OCI-LY1 (cell line): ENCODE results near the gene TUB.

Source experiments
- H2AFZ ChIP-seq: fragments of 200-600 bp; sonication (generic), shearing (Covaris generic); 2 replicates; pipeline ENCODE4 v1.6.0; 2014; ENCODE audit warnings: antibody characterized with exemption, mild to moderate bottlenecking, low read length
- H3F3A ChIP-seq: fragments of 200-600 bp; sonication (generic), shearing (Covaris generic); 2 replicates; pipeline ENCODE4 v1.6.0; 2014; ENCODE audit warnings: mild to moderate bottlenecking, antibody characterized with exemption, low read length, moderate library complexity; ENCODE audit not compliant: insufficient read depth
- H3K27ac ChIP-seq: fragments of 200-600 bp; sonication (generic); 2 replicates; pipeline ENCODE4 v1.5.1; 2014; ENCODE audit warnings: low read length, mixed run types, mild to moderate bottlenecking, low read depth; ENCODE audit not compliant: poor library complexity, severe bottlenecking
- H3K27me3 ChIP-seq: fragments of 200-600 bp; sonication (generic); 2 replicates; pipeline ENCODE4 v1.6.0; 2014; ENCODE audit warnings: antibody characterized with exemption, mild to moderate bottlenecking, low read length, moderate library complexity; ENCODE audit not compliant: insufficient read depth
- H3K36me3 ChIP-seq: fragments of 200-600 bp; sonication (generic); 2 replicates; pipeline ENCODE4 v1.6.1; 2014; ENCODE audit warnings: mild to moderate bottlenecking, antibody characterized with exemption, low read length, moderate library complexity, mixed read lengths; ENCODE audit not compliant: insufficient read depth
- H3K4me1 ChIP-seq: fragments of 200-600 bp; sonication (generic); 2 replicates; pipeline ENCODE4 v1.5.1; 2014; ENCODE audit warnings: mild to moderate bottlenecking, low read length, moderate library complexity; ENCODE audit not compliant: insufficient read depth, severe bottlenecking
- H3K4me2 ChIP-seq: fragments of 200-600 bp; sonication (generic), shearing (Covaris generic); 2 replicates; pipeline ENCODE4 v1.6.1; 2014; ENCODE audit warnings: low read length
- H3K4me3 ChIP-seq: fragments of 200-600 bp; sonication (generic); 2 replicates; pipeline ENCODE4 v1.5.1; 2014; ENCODE audit warnings: low read length, low read depth, mild to moderate bottlenecking, mixed read lengths; ENCODE audit not compliant: poor library complexity, severe bottlenecking
- H3K79me2 ChIP-seq: fragments of 200-600 bp; shearing (Covaris generic); 2 replicates; pipeline ENCODE4 v1.6.1; 2016; ENCODE audit warnings: mixed run types, low read length, mixed read lengths; ENCODE audit not compliant: insufficient read depth
- H3K9ac ChIP-seq: fragments of 200-600 bp; sonication (generic), shearing (Covaris generic); 2 replicates; pipeline ENCODE4 v1.6.1; 2014; ENCODE audit warnings: mild to moderate bottlenecking, low read length, mixed read lengths
- H3K9me2 ChIP-seq: fragments of 200-600 bp; sonication (generic), shearing (Covaris generic); 2 replicates; pipeline ENCODE4 v1.6.1; 2014; ENCODE audit warnings: low read depth, mild to moderate bottlenecking, low read length, mixed read lengths
- H3K9me3 ChIP-seq: fragments of 200-600 bp; shearing (Covaris generic); 2 replicates; pipeline ENCODE4 v1.6.1; 2014; ENCODE audit warnings: low read length, mixed read lengths
- H4K20me1 ChIP-seq: fragments of 200-600 bp; sonication (generic), shearing (Covaris generic); 2 replicates; pipeline ENCODE4 v1.6.0; 2016; ENCODE audit warnings: mild to moderate bottlenecking, low read length; ENCODE audit not compliant: insufficient read depth
- EZH2 ChIP-seq: fragments of 200-600 bp; sonication (generic), shearing (Covaris generic); IDR thresholded peaks from 2 replicates; pipeline ENCODE4 v1.8.0; 2017; ENCODE audit warnings: borderline replicate concordance, mixed run types, mild to moderate bottlenecking, antibody characterized with exemption, low read length, moderate library complexity, mixed read lengths
- TF ChIP-seq, protein P1 (sequence below): fragments of 200-600 bp; sonication (generic), shearing (Covaris generic); IDR thresholded peaks from 2 replicates; pipeline ENCODE4 v1.5.1; 2017; ENCODE audit warnings: mild to moderate bottlenecking, antibody characterized with exemption, low read length, moderate library complexity, mixed read lengths

The TUB gene

GRCh38 chr11:8039530-8040260 lies 41.3 kb upstream of the TUB start:
- no peaks in the 10 kb centered on the region for H3K27me3 ChIP-seq
- no peaks in the 10 kb centered on the region for H3K4me1 ChIP-seq
- H3K9me3 ChIP-seq = no peaks in the 10 kb centered on the region
- H3K36me3 ChIP-seq = no peaks in the 10 kb centered on the region
- no peaks in the 10 kb centered on the region for H3K9me2 ChIP-seq
- no peak for TF ChIP-seq EZH2
- TF ChIP-seq, protein P1, sequence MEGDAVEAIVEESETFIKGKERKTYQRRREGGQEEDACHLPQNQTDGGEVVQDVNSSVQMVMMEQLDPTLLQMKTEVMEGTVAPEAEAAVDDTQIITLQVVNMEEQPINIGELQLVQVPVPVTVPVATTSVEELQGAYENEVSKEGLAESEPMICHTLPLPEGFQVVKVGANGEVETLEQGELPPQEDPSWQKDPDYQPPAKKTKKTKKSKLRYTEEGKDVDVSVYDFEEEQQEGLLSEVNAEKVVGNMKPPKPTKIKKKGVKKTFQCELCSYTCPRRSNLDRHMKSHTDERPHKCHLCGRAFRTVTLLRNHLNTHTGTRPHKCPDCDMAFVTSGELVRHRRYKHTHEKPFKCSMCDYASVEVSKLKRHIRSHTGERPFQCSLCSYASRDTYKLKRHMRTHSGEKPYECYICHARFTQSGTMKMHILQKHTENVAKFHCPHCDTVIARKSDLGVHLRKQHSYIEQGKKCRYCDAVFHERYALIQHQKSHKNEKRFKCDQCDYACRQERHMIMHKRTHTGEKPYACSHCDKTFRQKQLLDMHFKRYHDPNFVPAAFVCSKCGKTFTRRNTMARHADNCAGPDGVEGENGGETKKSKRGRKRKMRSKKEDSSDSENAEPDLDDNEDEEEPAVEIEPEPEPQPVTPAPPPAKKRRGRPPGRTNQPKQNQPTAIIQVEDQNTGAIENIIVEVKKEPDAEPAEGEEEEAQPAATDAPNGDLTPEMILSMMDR = no peak
- no peak overlapping the region for H3K4me3 ChIP-seq
- H4K20me1 ChIP-seq = no peaks in the 10 kb centered on the region
- no peaks in the 10 kb centered on the region for H3K79me2 ChIP-seq
- no peak overlapping the region for H3K27ac ChIP-seq
- H2AFZ ChIP-seq = no peak overlapping the region
- H3K4me2 ChIP-seq = no peak overlapping the region
- no peaks in the 10 kb centered on the region for H3F3A ChIP-seq
- H3K9ac ChIP-seq = no peak overlapping the region

GRCh38 chr11:8040261-8040920 lies 40.6 kb upstream of the TUB start:
- Histone ChIP-seq H3F3A (no peaks in the 10 kb centered on the region), H3K4me3 (no peak overlapping the region), H3K4me2 (no peak overlapping the region), H3K9me3 (no peaks in the 10 kb centered on the region), H3K9me2 (no peaks in the 10 kb centered on the region), H3K27me3 (no peaks in the 10 kb centered on the region), H4K20me1 (no peaks in the 10 kb centered on the region), H3K27ac (no peak overlapping the region), H3K4me1 (no peaks in the 10 kb centered on the region), H3K36me3 (no peaks in the 10 kb centered on the region), H3K79me2 (no peaks in the 10 kb centered on the region), H3K9ac (no peak overlapping the region), H2AFZ (no peak overlapping the region)
- no peak for TF ChIP-seq EZH2

- H2AFZ ChIP-seq = no peak overlapping the region
- H3K4me1 ChIP-seq = no peaks in the 10 kb centered on the region
- H3F3A ChIP-seq = no peaks in the 10 kb centered on the region
- H3K9ac ChIP-seq = no peak overlapping the region
- H3K36me3 ChIP-seq = no peaks in the 10 kb centered on the region
- H3K9me2 ChIP-seq = no peaks in the 10 kb centered on the region
- no peak overlapping the region for H3K4me2 ChIP-seq
- H3K27me3 ChIP-seq = no peaks in the 10 kb centered on the region
- H3K27ac ChIP-seq = no peak overlapping the region
- H3K9me3 ChIP-seq = no peaks in the 10 kb centered on the region
- no peaks in the 10 kb centered on the region for H3K79me2 ChIP-seq
- no peak overlapping the region for H3K4me3 ChIP-seq
- no peak for TF ChIP-seq EZH2
- TF ChIP-seq, protein P1 = no peak
- H4K20me1 ChIP-seq = no peaks in the 10 kb centered on the region
These were observed 40.1 kb upstream of the TUB start for GRCh38 chr11:8040921-8041285.
